Neural cell (in vitro differentiated cells): ENCODE data around the gene COL13A1. TPM values are rescaled to one million over a fixed set of nuclear protein-coding genes. Genes with fewer than 3 reads are reported as not detected.

Experiments used
- H2AFZ ChIP-seq: fragments of 200-600, 300-800 bp; sonication (generic), shearing (Covaris generic); 2 replicates; pipeline ENCODE4 v1.6.0; 2014; ENCODE audit warnings: low read depth, mild to moderate bottlenecking, antibody characterized with exemption, low read length, moderate library complexity
- H3F3A ChIP-seq: fragments of 200-600 bp; shearing (Covaris generic); 2 replicates; pipeline ENCODE4 v1.6.1; 2016; ENCODE audit warnings: mild to moderate bottlenecking, moderate library complexity, mixed read lengths, antibody characterized with exemption, low read length; ENCODE audit not compliant: insufficient read depth, poor library complexity, severe bottlenecking
- H3K27ac ChIP-seq: fragments of 200-600, 300-800 bp; sonication (generic), shearing (Covaris generic); 2 replicates; pipeline ENCODE4 v1.5.1; 2014; ENCODE audit warnings: mild to moderate bottlenecking, low read length, moderate library complexity
- H3K27me3 ChIP-seq: fragments of 300-800, 200-600 bp; sonication (generic), shearing (Covaris generic); 2 replicates; pipeline ENCODE4 v1.6.0; 2014; ENCODE audit warnings: mild to moderate bottlenecking, low read depth, low read length, moderate library complexity; ENCODE audit not compliant: insufficient read depth
- H3K36me3 ChIP-seq: fragments of 300-800, 200-600 bp; sonication (generic), shearing (Covaris generic); 2 replicates; pipeline ENCODE4 v1.5.1; 2014; ENCODE audit warnings: mild to moderate bottlenecking, antibody characterized with exemption, low read length, moderate library complexity; ENCODE audit not compliant: insufficient read depth
- H3K4me2 ChIP-seq: fragments of 300-800, 200-600 bp; sonication (generic), shearing (Covaris generic); 2 replicates; pipeline ENCODE4 v1.6.0; 2014; ENCODE audit warnings: mild to moderate bottlenecking, low read length
- H3K4me3 ChIP-seq: fragments of 300-800, 200-600 bp; sonication (generic), shearing (Covaris generic); 2 replicates; pipeline ENCODE4 v1.5.1; 2014; ENCODE audit warnings: mild to moderate bottlenecking, low read length, moderate library complexity
- H3K79me2 ChIP-seq: fragments of 200-600 bp; shearing (Covaris generic); replicated peaks from 2 replicates; pipeline ENCODE4 v1.6.0; 2014; ENCODE audit warnings: mild to moderate bottlenecking, low read length, moderate library complexity; ENCODE audit not compliant: insufficient read depth
- H3K9ac ChIP-seq: fragments of 300-800, 200-600 bp; sonication (generic), shearing (Covaris generic); 2 replicates; pipeline ENCODE4 v1.6.1; 2016; ENCODE audit warnings: mild to moderate bottlenecking, low read length, mixed read lengths
- H3K9me2 ChIP-seq: fragments of 200-600 bp; shearing (Covaris generic); 2 replicates; pipeline ENCODE4 v1.6.1; 2016; ENCODE audit warnings: mild to moderate bottlenecking, low read length, mixed read lengths; ENCODE audit not compliant: insufficient read depth
- H3K9me3 ChIP-seq: fragments of 200-600, 300-800 bp; sonication (generic), shearing (Covaris generic); 2 replicates; pipeline ENCODE4 v1.6.1; 2016; ENCODE audit warnings: mild to moderate bottlenecking, mixed run types, low read length, moderate library complexity, mixed read lengths
- H4K20me1 ChIP-seq: fragments of 200-600 bp; shearing (Covaris generic); 2 replicates; pipeline ENCODE4 v1.6.1; 2016; ENCODE audit warnings: mild to moderate bottlenecking, mixed run types; ENCODE audit not compliant: insufficient read depth
- CTCF ChIP-seq: fragments of 450-650 bp; IDR thresholded peaks from 2 replicates; pipeline ENCODE4 v1.5.1; 2014; ENCODE audit warnings: antibody characterized with exemption, mild to moderate bottlenecking, moderate library complexity; ENCODE audit not compliant: poor library complexity, severe bottlenecking
- EP300 ChIP-seq: fragments of 450-650 bp; conservative IDR thresholded peaks from 2 replicates; pipeline ENCODE4 v1.6.1; 2014; ENCODE audit warnings: antibody characterized with exemption, mild to moderate bottlenecking, moderate library complexity; ENCODE audit not compliant: poor library complexity, severe bottlenecking
- EZH2 ChIP-seq: fragments of 200-600, 300-800 bp; shearing (Covaris generic), sonication (generic); IDR thresholded peaks from 2 replicates; pipeline ENCODE4 v1.6.1; 2014; ENCODE audit warnings: antibody characterized with exemption, low read length, borderline replicate concordance, mild to moderate bottlenecking; ENCODE audit not compliant: insufficient read depth, poor library complexity, severe bottlenecking
- MXI1 ChIP-seq: fragments of 450-650 bp; conservative IDR thresholded peaks from 2 replicates; pipeline ENCODE4 v1.6.1; 2014; ENCODE audit warnings: antibody characterized with exemption, mild to moderate bottlenecking; ENCODE audit not compliant: poor library complexity, severe bottlenecking
- POLR2AphosphoS5 ChIP-seq: IDR thresholded peaks from 2 replicates; pipeline ENCODE4 v1.6.1; 2012
- RAD21 ChIP-seq: fragments of 450-650 bp; conservative IDR thresholded peaks from 2 replicates; pipeline ENCODE4 v1.6.1; 2014; ENCODE audit warnings: antibody characterized with exemption, mild to moderate bottlenecking, moderate library complexity
- REST ChIP-seq: IDR thresholded peaks from 2 replicates; pipeline ENCODE4 v1.6.1; 2012; ENCODE audit warnings: borderline replicate concordance
- SMC3 ChIP-seq: fragments of 450-650 bp; conservative IDR thresholded peaks from 2 replicates; pipeline ENCODE4 v1.6.1; 2014; ENCODE audit warnings: antibody characterized with exemption, mild to moderate bottlenecking, moderate library complexity; ENCODE audit not compliant: poor library complexity
- TAF1 ChIP-seq: IDR thresholded peaks from 2 replicates; pipeline ENCODE4 v1.6.1; 2012; ENCODE audit warnings: low read depth
- polyA plus RNA-seq: library from polyadenylated mRNA; depleted of rRNA; stranded (reverse); fragments of >200 nt; gene quantifications from 2 replicates; pipeline ENCODE4 v1.2.3, GENCODE V29; 2014

COL13A1 gene
- polyA plus RNA-seq, 1 donor from 2014 or later = 4.7 TPM

- Histone ChIP-seq H3K4me3 (no peak overlapping the region), H4K20me1 (no peaks in the 10 kb centered on the region), H3K27me3 (no peaks in the 10 kb centered on the region), H3K9ac (no peak overlapping the region), H2AFZ (no peak overlapping the region), H3K36me3 (no peaks in the 10 kb centered on the region), H3F3A (no peaks in the 10 kb centered on the region), H3K4me2 (no peak overlapping the region), H3K27ac (no peak overlapping the region), H3K79me2 (no peaks in the 10 kb centered on the region), H3K9me3 (no peaks in the 10 kb centered on the region), H3K9me2 (no peaks in the 10 kb centered on the region)
- no peak for TF ChIP-seq POLR2AphosphoS5
- TF ChIP-seq MXI1 = no peak
- no peak for TF ChIP-seq REST
- TF ChIP-seq EZH2 = no peak
- no peak for TF ChIP-seq TAF1
- TF ChIP-seq EP300 = no peak
- TF ChIP-seq RAD21 = no peak
- no peak for TF ChIP-seq SMC3
- TF ChIP-seq CTCF = no peak
Measured at GRCh38 chr10:69965086-69965485, 163.4 kb downstream of the COL13A1 start.

GRCh38 chr10:69965919-69966662, 164.4 kb downstream of the COL13A1 start:
- Histone ChIP-seq H3F3A (no peaks in the 10 kb centered on the region), H3K27me3 (no peaks in the 10 kb centered on the region), H3K9me3 (no peaks in the 10 kb centered on the region), H3K4me3 (no peak overlapping the region), H3K36me3 (no peaks in the 10 kb centered on the region), H3K9ac (no peak overlapping the region), H3K79me2 (no peaks in the 10 kb centered on the region), H4K20me1 (no peaks in the 10 kb centered on the region), H3K4me2 (no peak overlapping the region), H2AFZ (no peak overlapping the region), H3K27ac (no peak overlapping the region), H3K9me2 (no peaks in the 10 kb centered on the region)
- TF ChIP-seq SMC3 (no peak), POLR2AphosphoS5 (no peak), EP300 (no peak), TAF1 (no peak), EZH2 (no peak), CTCF (no peak), MXI1 (no peak), RAD21 (no peak)
